Measurements from ENCODE around the gene PPP1R9A. TPM values are rescaled to one million over a fixed set of nuclear protein-coding genes. Genes with fewer than 3 reads are reported as not detected.
"Not testable (repeated sequence)": the region's sequence is repeated elsewhere in the genome, so short reads cannot be mapped to it uniquely, and the experiment has no call there.

Gene PPP1R9A
- total RNA-seq, 4 donors from 2014 or later = 0.51 to 2.7 (median 1.4) TPM

GRCh38 chr7:95006010-95006409, 98.6 kb downstream of the PPP1R9A start:
- DNase-seq (ENCODE audit: low spot score in 2 of 2) = no peak
- TF ChIP-seq POLR2A (IDR thresholded peaks at IDR 0.05) = no peak
- TF ChIP-seq, protein P1, sequence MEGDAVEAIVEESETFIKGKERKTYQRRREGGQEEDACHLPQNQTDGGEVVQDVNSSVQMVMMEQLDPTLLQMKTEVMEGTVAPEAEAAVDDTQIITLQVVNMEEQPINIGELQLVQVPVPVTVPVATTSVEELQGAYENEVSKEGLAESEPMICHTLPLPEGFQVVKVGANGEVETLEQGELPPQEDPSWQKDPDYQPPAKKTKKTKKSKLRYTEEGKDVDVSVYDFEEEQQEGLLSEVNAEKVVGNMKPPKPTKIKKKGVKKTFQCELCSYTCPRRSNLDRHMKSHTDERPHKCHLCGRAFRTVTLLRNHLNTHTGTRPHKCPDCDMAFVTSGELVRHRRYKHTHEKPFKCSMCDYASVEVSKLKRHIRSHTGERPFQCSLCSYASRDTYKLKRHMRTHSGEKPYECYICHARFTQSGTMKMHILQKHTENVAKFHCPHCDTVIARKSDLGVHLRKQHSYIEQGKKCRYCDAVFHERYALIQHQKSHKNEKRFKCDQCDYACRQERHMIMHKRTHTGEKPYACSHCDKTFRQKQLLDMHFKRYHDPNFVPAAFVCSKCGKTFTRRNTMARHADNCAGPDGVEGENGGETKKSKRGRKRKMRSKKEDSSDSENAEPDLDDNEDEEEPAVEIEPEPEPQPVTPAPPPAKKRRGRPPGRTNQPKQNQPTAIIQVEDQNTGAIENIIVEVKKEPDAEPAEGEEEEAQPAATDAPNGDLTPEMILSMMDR (IDR thresholded peaks at IDR 0.05) = no peak
- intact Hi-C loops (cut with DNase I; ENCODE audit: low total_unique reads) = no loop called here
- H3K4me3 ChIP-seq (ENCODE audit: low read depth, poor library complexity, severe bottlenecking) = no peak overlapping the region
- WGBS, 2 donors = 94 to 98% methylated on average over 5 of the region's 5 CpGs

DNA sequence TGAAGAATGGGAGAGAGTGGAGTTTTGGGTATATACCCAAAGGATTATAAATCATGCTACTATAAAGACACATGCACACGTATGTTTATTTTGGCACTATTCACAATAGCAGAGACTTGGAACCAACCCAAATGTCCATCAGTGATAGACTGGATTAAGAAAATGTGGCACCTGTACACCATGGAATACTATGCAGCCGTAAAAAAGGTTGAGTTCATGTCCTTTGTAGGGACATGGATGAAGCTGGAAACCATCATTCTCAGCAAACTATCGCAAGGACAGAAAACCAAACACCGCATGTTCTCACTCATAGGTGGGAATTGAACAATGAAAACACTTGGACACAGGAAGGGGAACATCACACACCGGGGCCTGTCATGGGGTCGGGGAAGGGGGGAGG, 101.4 kb downstream of the PPP1R9A start:
- H3K4me3 ChIP-seq (ENCODE audit: low read depth, poor library complexity, severe bottlenecking); DNase-seq (ENCODE audit: low spot score in 2 of 2); intact Hi-C loops (cut with DNase I; ENCODE audit: low total_unique reads): not testable (repeated sequence)
- 92% methylated on average over 6 of the region's 6 CpGs for WGBS, 2 donors

DNA sequence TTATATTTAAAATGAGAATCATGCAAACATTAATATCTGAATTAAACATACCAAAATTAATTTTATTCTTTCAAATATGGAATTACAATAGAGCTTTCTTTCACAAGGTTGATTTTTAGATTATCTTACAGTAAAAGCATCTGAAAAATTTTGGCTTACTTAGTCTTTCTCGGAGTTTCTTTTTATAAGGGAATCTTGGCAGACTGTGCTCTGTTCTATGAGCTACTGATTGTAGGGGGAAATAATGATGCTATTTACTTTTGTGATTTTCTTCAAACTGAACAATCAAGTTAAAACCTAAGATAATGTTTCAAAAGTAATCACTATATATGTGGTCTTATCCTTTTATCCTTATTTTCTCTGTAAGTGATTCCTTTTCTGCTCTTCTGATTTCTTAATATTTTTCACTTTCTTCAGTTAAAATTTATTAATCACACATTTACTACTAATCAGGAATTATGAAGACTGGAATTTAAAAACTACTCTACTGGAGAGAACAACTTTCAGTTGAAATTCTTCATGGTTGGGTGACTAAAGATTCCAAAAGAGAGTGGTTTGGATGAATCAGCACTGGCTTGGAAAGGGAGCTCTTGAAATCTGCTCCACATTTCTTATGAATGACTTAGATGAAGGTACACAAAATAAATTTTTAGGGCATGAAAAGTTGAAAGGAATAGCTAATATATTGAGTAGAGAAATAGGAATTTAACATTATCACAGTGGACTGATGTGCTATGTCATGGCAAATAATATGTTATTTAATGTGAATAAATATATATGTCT, 103.9 kb downstream of the PPP1R9A start:
- WGBS, 2 donors = 41 to 46% methylated on average over 1 of the region's 1 CpG
- intact Hi-C loops (cut with DNase I; ENCODE audit: low total_unique reads) = no loop called here
- TF ChIP-seq POLR2A (IDR thresholded peaks at IDR 0.05) = no peak
- DNase-seq (ENCODE audit: low spot score in 2 of 2) = no peak
- no peak overlapping the region for H3K4me3 ChIP-seq (ENCODE audit: low read depth, poor library complexity, severe bottlenecking)

DNA sequence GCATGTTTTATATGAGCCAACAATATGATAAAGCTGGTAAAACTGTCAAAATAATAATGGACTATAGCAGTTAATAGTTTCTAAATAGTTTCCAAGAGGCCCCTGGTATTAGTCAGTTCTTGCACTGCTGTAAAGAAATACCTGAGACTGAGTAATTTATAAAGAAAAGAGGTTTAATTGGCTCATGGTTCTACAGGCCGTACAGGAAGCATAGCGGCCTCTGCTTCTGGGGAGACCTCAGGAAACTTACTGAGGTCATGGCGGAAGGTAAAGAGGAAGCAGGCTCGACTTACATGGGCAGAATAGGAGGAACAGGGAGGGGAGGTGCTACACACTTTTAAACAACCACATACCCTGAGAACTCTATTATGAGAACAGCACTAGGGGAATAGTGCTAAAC, 104.6 kb downstream of the PPP1R9A start:
- intact Hi-C loops (cut with DNase I; ENCODE audit: low total_unique reads) = no loop called here
- 67 to 77% methylated on average over 4 of the region's 4 CpGs for WGBS, 2 donors
- no peak for DNase-seq (ENCODE audit: low spot score in 2 of 2)
- no peak overlapping the region for H3K4me3 ChIP-seq (ENCODE audit: low read depth, poor library complexity, severe bottlenecking)
- TF ChIP-seq, protein P1 (IDR thresholded peaks at IDR 0.05) = no peak
- TF ChIP-seq POLR2A (IDR thresholded peaks at IDR 0.05) = no peak

DNA sequence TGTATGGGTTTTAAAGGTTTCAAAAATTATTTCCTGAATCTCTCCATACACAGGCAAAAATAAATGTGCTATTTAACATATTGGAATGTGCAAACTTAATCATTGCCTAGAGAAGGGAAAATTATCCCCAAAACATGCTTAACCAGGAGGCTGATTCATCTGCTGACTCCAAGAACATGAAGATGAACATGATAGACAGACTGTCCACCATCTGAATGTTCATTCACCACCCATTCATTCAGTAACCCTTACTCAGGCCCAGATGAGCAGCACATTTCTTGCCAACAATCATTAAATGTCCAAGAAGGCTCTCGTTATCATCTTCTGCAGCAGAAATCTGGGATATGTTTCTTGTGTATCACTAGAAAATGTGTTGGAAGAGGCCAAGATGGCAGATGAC, 110.6 kb downstream of the PPP1R9A start:
- H3K4me3 ChIP-seq (ENCODE audit: low read depth, poor library complexity, severe bottlenecking) = no peak overlapping the region
- DNase-seq (ENCODE audit: low spot score in 2 of 2) = no peak
- 70 to 78% methylated on average over 1 of the region's 1 CpG for WGBS, 2 donors
- TF ChIP-seq, protein P1 (IDR thresholded peaks at IDR 0.05) = no peak
- TF ChIP-seq POLR2A (IDR thresholded peaks at IDR 0.05) = no peak
- intact Hi-C loops (cut with DNase I; ENCODE audit: low total_unique reads) = no loop called here

DNA sequence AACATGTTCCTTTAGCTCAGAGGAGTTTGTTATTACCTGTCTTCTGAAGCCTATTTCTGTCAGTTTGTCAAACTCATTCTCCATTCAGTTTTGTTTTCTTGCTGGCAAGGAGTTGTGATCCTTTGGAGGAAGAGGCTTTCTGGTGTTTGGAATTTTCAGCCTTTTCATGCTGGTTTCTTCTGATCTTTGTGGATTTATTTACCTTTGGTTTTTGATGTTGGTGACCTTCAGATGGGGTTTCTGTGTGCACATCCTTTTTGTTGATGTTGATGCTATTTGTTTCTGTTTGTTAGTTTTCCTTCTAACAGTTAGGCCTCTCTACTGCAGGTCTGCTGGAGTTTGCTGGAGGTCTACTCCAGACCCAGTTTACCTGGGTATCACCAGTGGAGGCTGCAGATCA, 118.6 kb downstream of the PPP1R9A start:
- TF ChIP-seq, protein P1 (IDR thresholded peaks at IDR 0.05) = no peak
- no peak for TF ChIP-seq POLR2A (IDR thresholded peaks at IDR 0.05)
- DNase-seq (ENCODE audit: low spot score in 2 of 2) = no peak
- no peak overlapping the region for H3K4me3 ChIP-seq (ENCODE audit: low read depth, poor library complexity, severe bottlenecking)
- intact Hi-C loops (cut with DNase I; ENCODE audit: low total_unique reads) = no loop called here
